ENCODE results near the gene WDR46. TPM values are rescaled to one million over a fixed set of nuclear protein-coding genes. Genes with fewer than 3 reads are reported as not detected.
"Not testable (repeated sequence)": the region's sequence is repeated elsewhere in the genome, so short reads cannot be mapped to it uniquely, and the experiment has no call there.

The WDR46 gene
- total RNA-seq, 1 donor from 2014 or later: 132 TPM

DNA sequence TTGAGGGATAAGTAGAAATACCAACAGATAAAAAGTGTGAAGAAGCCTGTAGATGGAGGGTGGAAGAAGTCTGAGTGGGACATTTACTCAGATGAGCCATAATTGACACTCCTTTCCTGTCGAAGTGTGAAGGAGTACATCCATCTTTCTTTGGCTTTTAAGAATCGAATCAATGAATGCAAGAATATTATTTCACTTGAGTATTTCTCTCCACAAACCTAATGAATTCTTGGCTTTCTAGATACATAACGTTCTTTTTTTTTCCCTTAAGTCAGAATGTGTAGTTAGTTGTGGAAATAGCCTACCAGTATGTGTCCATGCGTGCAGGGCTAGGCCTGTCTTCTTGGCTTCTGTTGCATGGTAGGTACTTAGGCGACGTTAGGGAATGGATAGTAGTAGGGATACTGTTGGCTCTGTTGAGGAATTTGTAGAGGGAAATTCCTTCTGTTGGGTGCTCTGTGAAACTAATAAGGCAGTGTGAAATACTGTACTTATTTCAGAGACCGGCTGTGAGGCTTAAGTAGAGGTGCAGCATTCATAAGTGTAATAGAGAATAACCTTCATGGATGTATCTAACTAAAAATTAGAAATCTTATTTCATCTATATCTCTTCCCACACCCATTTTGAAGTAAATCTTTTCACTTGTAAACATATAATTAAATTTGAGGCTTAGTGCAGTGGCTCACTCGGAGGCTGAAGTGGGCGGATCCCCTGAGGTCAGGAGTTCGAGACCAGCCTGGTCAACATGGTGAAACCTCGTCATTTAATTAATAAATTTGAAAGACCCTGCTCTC is 15.7 kb downstream of the WDR46 start:
- FAIRE-seq (no peak), DNase-seq (ENCODE audit: low read depth) (no peak)
- TF ChIP-seq, protein P1, sequence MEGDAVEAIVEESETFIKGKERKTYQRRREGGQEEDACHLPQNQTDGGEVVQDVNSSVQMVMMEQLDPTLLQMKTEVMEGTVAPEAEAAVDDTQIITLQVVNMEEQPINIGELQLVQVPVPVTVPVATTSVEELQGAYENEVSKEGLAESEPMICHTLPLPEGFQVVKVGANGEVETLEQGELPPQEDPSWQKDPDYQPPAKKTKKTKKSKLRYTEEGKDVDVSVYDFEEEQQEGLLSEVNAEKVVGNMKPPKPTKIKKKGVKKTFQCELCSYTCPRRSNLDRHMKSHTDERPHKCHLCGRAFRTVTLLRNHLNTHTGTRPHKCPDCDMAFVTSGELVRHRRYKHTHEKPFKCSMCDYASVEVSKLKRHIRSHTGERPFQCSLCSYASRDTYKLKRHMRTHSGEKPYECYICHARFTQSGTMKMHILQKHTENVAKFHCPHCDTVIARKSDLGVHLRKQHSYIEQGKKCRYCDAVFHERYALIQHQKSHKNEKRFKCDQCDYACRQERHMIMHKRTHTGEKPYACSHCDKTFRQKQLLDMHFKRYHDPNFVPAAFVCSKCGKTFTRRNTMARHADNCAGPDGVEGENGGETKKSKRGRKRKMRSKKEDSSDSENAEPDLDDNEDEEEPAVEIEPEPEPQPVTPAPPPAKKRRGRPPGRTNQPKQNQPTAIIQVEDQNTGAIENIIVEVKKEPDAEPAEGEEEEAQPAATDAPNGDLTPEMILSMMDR (IDR thresholded peaks at IDR 0.05; ENCODE audit: insufficient read depth, low read length, severe bottlenecking): no peak
- peak overlapping the region; percentile 81 for H3K4me3 ChIP-seq (ENCODE audit: low read depth, low read length)
- no peaks in the 10 kb centered on the region for H3K27me3 ChIP-seq (ENCODE audit: control insufficient read depth, insufficient read depth, low read length)
- peaks cover 35% of the 10 kb centered on the region for H3K36me3 ChIP-seq (ENCODE audit: control insufficient read depth, insufficient read depth, low read length)

DNA sequence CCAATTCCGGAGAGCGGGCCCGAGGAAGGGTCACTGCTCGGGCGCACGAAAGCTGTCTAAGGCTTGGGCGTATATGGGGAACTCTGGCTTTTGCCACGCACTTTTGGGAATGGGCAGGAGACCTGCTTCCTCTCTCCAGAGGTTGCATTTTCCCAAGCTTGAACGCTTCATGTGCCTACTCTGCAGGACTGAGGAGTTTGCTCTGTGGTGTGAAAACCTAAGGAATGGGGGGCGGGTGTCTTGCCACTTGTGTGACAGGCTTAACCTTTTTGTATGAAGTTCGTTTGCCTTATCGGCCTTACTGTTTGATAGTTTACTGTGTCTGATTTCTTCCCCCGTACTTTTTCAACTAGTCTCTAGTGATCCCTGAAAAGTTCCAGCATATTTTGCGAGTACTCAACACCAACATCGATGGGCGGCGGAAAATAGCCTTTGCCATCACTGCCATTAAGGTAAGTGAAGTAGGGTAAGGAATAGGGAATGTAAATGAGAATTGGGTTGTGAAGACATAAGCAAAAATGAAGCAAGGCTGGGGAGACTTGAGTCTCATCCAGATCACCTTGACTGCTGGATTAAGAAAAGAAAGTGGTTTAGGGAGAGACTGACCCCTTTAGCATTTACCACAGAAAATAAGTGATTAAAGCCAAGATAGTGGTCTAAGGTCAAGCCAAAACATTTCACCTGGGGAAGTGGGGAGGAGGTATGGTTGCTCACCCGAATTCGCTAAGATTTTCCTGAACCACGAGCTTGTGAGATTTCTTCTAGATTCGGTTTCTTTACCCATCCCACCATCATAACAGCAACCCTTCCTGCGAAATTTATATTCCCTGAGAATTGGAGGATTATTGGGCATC is 16.5 kb downstream of the WDR46 start:
- Histone ChIP-seq H3K4me3 (ENCODE audit: low read depth, low read length) (peak overlapping the region; percentile 81), H3K27me3 (ENCODE audit: control insufficient read depth, insufficient read depth, low read length) (no peaks in the 10 kb centered on the region), H3K36me3 (ENCODE audit: control insufficient read depth, insufficient read depth, low read length) (peaks cover 40% of the 10 kb centered on the region)
- TF ChIP-seq, protein P1 (IDR thresholded peaks at IDR 0.05; ENCODE audit: insufficient read depth, low read length, severe bottlenecking): no peak
- no peak for FAIRE-seq
- DNase-seq (ENCODE audit: low read depth): peak; percentile 10

DNA sequence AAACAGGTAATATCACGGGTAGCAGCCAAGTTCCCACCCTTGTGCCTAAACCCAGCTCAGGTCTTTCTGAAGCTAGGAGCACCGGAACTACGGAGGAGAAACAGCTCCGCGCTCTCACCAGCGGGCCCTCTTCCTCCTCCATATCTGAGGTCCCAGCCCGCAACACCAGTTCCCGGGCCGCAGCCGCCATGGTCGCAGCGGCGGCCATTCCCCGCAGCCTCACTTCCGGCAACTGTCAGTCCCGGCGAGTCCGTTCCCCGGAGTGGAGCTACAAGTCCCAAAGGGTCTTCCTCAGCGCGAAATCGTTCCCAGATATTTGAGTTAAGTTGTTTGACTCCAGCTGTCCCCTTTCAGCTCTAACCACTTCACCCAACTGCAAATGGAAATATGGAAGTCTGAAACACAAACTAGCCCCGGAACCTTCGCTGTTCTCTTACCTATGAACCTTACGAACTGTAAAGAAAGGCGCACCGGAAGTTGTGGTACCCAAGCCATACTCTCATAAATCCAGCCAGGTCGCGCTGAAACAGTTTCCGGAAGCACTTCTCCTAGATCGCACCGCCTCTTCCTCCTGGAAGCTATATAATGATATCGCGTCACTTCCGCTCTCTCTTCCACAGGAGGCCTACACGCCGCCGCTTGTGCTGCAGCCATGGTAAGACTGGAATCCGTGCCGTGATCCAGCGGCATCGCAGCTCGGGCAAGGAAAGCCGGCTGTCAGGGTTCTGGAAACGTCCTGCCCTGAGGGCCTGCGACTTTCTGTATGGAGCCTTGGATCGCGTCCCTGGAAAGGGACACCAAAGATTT is 17.4 kb downstream of the WDR46 start, which contains the start of the genes RPS18 and VPS52:
Gene RPS18 (plus strand): TSS at position 608 of the 807 bp plus-strand sequence. CDS start 45 bp downstream, at position 653.
Gene VPS52 (minus strand): TSS at position 409 of the 807 bp plus-strand sequence. CDS start 201 bp downstream, at position 208.
- DNase-seq (ENCODE audit: low read depth) (peak; percentile 96), FAIRE-seq (peak; percentile 23)
- Histone ChIP-seq H3K27me3 (ENCODE audit: control insufficient read depth, insufficient read depth, low read length) (no peaks in the 10 kb centered on the region), H3K4me3 (ENCODE audit: low read depth, low read length) (peak within 1 kb of the TSS; percentile 81), H3K36me3 (ENCODE audit: control insufficient read depth, insufficient read depth, low read length) (peaks cover 42% of the 10 kb centered on the region)
- TF ChIP-seq, protein P1 (IDR thresholded peaks at IDR 0.05; ENCODE audit: insufficient read depth, low read length, severe bottlenecking): no peak

DNA sequence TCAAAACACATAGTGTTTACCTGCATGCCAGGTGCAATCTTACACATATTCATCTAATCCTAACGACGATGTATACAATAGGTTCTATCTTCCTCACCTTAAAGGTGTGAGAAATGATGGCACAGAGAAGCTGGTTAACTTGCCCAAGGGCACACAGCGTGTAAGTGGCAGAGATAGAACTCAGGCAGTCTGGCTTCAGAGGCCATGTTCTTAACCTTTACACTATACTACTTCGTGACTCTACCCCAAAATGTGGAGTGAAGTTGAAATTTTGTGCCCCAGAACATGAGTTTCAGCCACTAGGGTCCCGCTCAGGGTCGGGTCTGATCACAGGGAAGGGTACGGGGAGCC is 17.9 kb downstream of the WDR46 start:
- DNase-seq (ENCODE audit: low read depth) (no peak), FAIRE-seq (no peak)

DNA sequence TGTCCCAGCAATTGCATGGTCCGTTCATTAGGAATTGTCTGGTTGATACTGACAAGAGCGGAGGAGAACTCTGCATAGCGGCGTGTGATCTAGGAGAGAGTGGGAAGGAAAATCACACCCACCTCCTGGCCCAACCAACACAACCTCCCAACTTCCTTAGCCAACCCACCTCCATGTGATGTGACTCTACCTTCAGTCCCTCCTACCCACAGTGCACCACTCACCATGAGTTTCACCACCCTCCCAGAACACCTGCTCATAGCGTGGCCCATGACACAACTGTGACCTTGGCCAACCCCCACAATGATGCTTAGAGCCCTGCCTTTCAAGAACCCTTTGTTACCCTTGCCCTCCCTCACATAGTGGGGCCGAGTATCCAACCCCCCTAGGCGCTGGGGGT is 25.0 kb downstream of the WDR46 start:
- FAIRE-seq (peak; percentile 88), DNase-seq (ENCODE audit: low read depth) (no peak)
- no peaks in the 10 kb centered on the region for H3K27me3 ChIP-seq (ENCODE audit: control insufficient read depth, insufficient read depth, low read length)
- TF ChIP-seq, protein P1 (IDR thresholded peaks at IDR 0.05; ENCODE audit: insufficient read depth, low read length, severe bottlenecking): no peak
- H3K4me3 ChIP-seq (ENCODE audit: low read depth, low read length): no peak overlapping the region
- H3K36me3 ChIP-seq (ENCODE audit: control insufficient read depth, insufficient read depth, low read length): peaks cover 24% of the 10 kb centered on the region

More for the DNA sequence above, 17.9 kb downstream of the WDR46 start:
- TF ChIP-seq, protein P1 (IDR thresholded peaks at IDR 0.05; ENCODE audit: insufficient read depth, low read length, severe bottlenecking): peak; percentile 1
- Histone ChIP-seq H3K4me3 (ENCODE audit: low read depth, low read length) (peak overlapping the region; percentile 81), H3K36me3 (ENCODE audit: control insufficient read depth, insufficient read depth, low read length) (peaks cover 42% of the 10 kb centered on the region), H3K27me3 (ENCODE audit: control insufficient read depth, insufficient read depth, low read length) (no peaks in the 10 kb centered on the region)

DNA sequence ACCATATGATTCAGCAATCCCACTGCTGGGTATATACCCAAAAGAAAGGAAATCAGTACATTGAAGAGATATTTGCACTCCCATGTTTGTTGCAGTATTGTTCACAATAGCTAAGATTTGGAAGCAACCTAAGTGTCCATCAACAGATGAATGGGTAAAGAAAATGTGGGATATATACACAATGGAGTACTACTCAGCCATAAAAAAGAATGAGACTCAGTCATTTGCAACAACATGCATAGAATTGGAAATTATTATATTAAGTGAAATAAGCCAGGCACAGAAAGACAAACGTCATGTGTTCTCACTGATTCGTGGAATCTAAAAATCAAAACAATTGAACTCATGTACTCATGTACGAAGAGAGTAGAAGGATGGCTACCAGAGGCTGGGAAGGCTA is 26.5 kb downstream of the WDR46 start:
- peaks cover 13% of the 10 kb centered on the region for H3K36me3 ChIP-seq (ENCODE audit: control insufficient read depth, insufficient read depth, low read length)
- H3K27me3 ChIP-seq (ENCODE audit: control insufficient read depth, insufficient read depth, low read length); DNase-seq (ENCODE audit: low read depth); FAIRE-seq; H3K4me3 ChIP-seq (ENCODE audit: low read depth, low read length): not testable (repeated sequence)
